ENCODE measurements around the gene BRINP3.

The BRINP3 gene

DNA sequence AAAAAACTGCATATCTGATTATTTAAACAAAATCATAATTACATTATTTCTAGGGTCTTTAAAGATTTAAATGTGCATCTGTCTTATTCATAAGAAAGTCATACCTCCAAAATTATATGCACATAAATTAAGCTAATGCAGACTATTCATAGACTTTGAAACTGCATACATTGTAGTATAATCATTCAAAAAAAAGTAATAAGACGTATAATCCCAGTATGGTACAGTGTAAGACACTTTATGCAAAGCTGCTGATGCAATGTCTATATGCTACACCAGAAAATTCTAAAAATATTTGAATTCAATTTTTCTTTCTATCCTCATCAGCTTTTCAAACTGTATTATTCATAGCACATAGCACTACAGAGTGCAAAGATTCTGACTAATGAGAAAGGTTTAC lies 22.0 kb downstream of the BRINP3 start:
- no peak overlapping the region for H2BK5ac ChIP-seq (ENCODE audit: low read depth, low read length, poor library complexity)
- no peak overlapping the region for H3K18ac ChIP-seq (ENCODE audit: low read length)
- H3K27ac ChIP-seq (ENCODE audit: low read depth, low read length): no peak overlapping the region
- no peaks in the 10 kb centered on the region for H3K4me1 ChIP-seq (ENCODE audit: control insufficient read depth in 1 of 2, insufficient read depth in 2 of 2, low read length in 2 of 2)
- no peak overlapping the region for H3K9ac ChIP-seq (ENCODE audit: low read length)
- no peak overlapping the region for H4K91ac ChIP-seq (ENCODE audit: low read depth, low read length)
- no peak overlapping the region for H3K14ac ChIP-seq (ENCODE audit: low read length)
- no peak overlapping the region for H3K4ac ChIP-seq (ENCODE audit: low read depth, low read length)
- H3K79me1 ChIP-seq (ENCODE audit: low read length): no peaks in the 10 kb centered on the region
- no peak overlapping the region for H3K4me2 ChIP-seq (ENCODE audit: low read length)
- H4K12ac ChIP-seq (ENCODE audit: low read depth, low read length): no peak overlapping the region
- WGBS (ENCODE audit: extremely low coverage, insufficient coverage, insufficient read length): no CpG with 5 or more reads among the region's 1 CpG
- no peak for DNase-seq
- no peak overlapping the region for H2AK5ac ChIP-seq (ENCODE audit: low read length)
- H2BK12ac ChIP-seq (ENCODE audit: low read length): no peak overlapping the region
- no peak overlapping the region for H4K8ac ChIP-seq (ENCODE audit: low read depth, low read length)
- no peak overlapping the region for H2AFZ ChIP-seq (ENCODE audit: insufficient read depth, low read length, poor library complexity)
- H2BK120ac ChIP-seq (ENCODE audit: insufficient read depth, low read length, poor library complexity): no peak overlapping the region
- H3K4me3 ChIP-seq (ENCODE audit: low read depth, low read length): no peak overlapping the region
- H3K9me3 ChIP-seq (ENCODE audit: insufficient read depth, low read depth, low read length): no peaks in the 10 kb centered on the region
- H3K23ac ChIP-seq (ENCODE audit: low read length): no peak overlapping the region
- H3K79me2 ChIP-seq (ENCODE audit: control insufficient read depth, insufficient read depth, low read length, poor library complexity): no peaks in the 10 kb centered on the region
- no peaks in the 10 kb centered on the region for H3K27me3 ChIP-seq (ENCODE audit: insufficient read depth, low read length)
- no peaks in the 10 kb centered on the region for H3K36me3 ChIP-seq (ENCODE audit: control insufficient read depth in 1 of 2, insufficient read depth in 2 of 2, low read length in 2 of 2)

DNA sequence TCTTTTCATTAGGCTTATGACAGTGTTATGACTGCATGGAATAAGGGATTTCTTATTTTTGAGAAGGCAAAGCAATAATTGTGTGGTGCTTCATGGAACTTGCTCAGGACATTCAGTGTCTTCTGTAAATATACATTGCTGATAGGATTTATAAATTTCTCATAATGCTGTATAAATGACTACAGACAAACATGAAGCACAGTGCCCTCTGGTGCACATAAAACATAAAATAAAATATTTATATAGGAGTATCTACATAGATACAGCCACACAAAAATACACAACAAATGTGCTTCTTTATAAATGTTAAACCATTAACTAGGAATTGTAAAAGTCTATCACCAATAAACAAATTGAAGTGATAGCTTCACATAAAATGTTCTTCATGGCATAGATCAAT lies 24.1 kb downstream of the BRINP3 start:
- Histone ChIP-seq H3K9me3 (ENCODE audit: insufficient read depth, low read depth, low read length) (no peaks in the 10 kb centered on the region), H3K14ac (ENCODE audit: low read length) (no peak overlapping the region), H2BK120ac (ENCODE audit: insufficient read depth, low read length, poor library complexity) (no peak overlapping the region), H3K4me3 (ENCODE audit: low read depth, low read length) (no peak overlapping the region), H4K12ac (ENCODE audit: low read depth, low read length) (no peak overlapping the region), H3K4me2 (ENCODE audit: low read length) (no peak overlapping the region), H3K27ac (ENCODE audit: low read depth, low read length) (no peak overlapping the region), H4K91ac (ENCODE audit: low read depth, low read length) (no peak overlapping the region), H3K79me1 (ENCODE audit: low read length) (no peaks in the 10 kb centered on the region), H3K36me3 (ENCODE audit: control insufficient read depth in 1 of 2, insufficient read depth in 2 of 2, low read length in 2 of 2) (no peaks in the 10 kb centered on the region), H3K9ac (ENCODE audit: low read length) (no peak overlapping the region), H2BK12ac (ENCODE audit: low read length) (no peak overlapping the region), H2BK5ac (ENCODE audit: low read depth, low read length, poor library complexity) (no peak overlapping the region), H3K18ac (ENCODE audit: low read length) (no peak overlapping the region), H3K23ac (ENCODE audit: low read length) (no peak overlapping the region), H3K4ac (ENCODE audit: low read depth, low read length) (no peak overlapping the region), H3K4me1 (ENCODE audit: control insufficient read depth in 1 of 2, insufficient read depth in 2 of 2, low read length in 2 of 2) (no peaks in the 10 kb centered on the region), H3K27me3 (ENCODE audit: insufficient read depth, low read length) (no peaks in the 10 kb centered on the region), H2AFZ (ENCODE audit: insufficient read depth, low read length, poor library complexity) (no peak overlapping the region), H2AK5ac (ENCODE audit: low read length) (no peak overlapping the region), H3K79me2 (ENCODE audit: control insufficient read depth, insufficient read depth, low read length, poor library complexity) (no peaks in the 10 kb centered on the region), H4K8ac (ENCODE audit: low read depth, low read length) (no peak overlapping the region)
- no peak for DNase-seq

DNA sequence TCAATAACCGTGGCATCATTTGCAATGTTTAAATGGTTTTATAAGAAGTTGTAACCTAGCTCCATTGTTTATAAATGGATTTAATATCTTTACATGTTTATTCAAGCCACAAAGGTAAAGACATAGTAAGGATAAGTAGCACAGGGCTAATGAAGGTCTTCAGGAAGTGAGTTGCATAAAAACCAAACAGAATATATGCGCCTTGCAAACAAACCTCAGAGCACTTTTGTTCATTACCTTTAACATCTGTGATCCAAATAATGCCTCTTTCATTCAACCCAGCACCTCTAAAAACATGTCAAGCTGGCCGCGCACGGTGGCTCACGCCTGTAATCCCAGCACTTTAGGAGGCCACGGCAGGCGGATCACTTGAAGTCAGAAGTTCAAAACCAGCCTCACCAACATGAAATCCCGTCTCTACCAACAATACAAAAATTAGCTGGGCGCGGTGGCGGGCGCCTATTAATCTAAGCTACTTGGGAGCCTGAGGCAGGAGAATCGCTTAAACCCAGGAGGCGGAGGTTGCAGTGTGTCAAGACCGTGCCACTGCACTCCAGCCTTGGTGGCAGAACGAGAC lies 25.3 kb downstream of the BRINP3 start:
- Histone ChIP-seq H3K9ac (ENCODE audit: low read length) (no peak overlapping the region), H4K91ac (ENCODE audit: low read depth, low read length) (no peak overlapping the region), H3K79me1 (ENCODE audit: low read length) (no peaks in the 10 kb centered on the region), H4K12ac (ENCODE audit: low read depth, low read length) (no peak overlapping the region), H2BK12ac (ENCODE audit: low read length) (no peak overlapping the region), H4K8ac (ENCODE audit: low read depth, low read length) (no peak overlapping the region), H2BK120ac (ENCODE audit: insufficient read depth, low read length, poor library complexity) (no peak overlapping the region), H3K23ac (ENCODE audit: low read length) (no peak overlapping the region), H3K4me1 (ENCODE audit: control insufficient read depth in 1 of 2, insufficient read depth in 2 of 2, low read length in 2 of 2) (no peaks in the 10 kb centered on the region), H2BK5ac (ENCODE audit: low read depth, low read length, poor library complexity) (no peak overlapping the region), H3K27ac (ENCODE audit: low read depth, low read length) (no peak overlapping the region), H3K9me3 (ENCODE audit: insufficient read depth, low read depth, low read length) (no peaks in the 10 kb centered on the region), H3K4ac (ENCODE audit: low read depth, low read length) (no peak overlapping the region), H3K14ac (ENCODE audit: low read length) (no peak overlapping the region), H3K36me3 (ENCODE audit: control insufficient read depth in 1 of 2, insufficient read depth in 2 of 2, low read length in 2 of 2) (no peaks in the 10 kb centered on the region), H2AK5ac (ENCODE audit: low read length) (no peak overlapping the region), H3K79me2 (ENCODE audit: control insufficient read depth, insufficient read depth, low read length, poor library complexity) (no peaks in the 10 kb centered on the region), H3K4me3 (ENCODE audit: low read depth, low read length) (no peak overlapping the region), H3K27me3 (ENCODE audit: insufficient read depth, low read length) (no peaks in the 10 kb centered on the region), H3K18ac (ENCODE audit: low read length) (no peak overlapping the region), H2AFZ (ENCODE audit: insufficient read depth, low read length, poor library complexity) (no peak overlapping the region), H3K4me2 (ENCODE audit: low read length) (no peak overlapping the region)
- no CpG with 5 or more reads among the region's 17 CpGs for WGBS (ENCODE audit: extremely low coverage, insufficient coverage, insufficient read length)
- DNase-seq: no peak

DNA sequence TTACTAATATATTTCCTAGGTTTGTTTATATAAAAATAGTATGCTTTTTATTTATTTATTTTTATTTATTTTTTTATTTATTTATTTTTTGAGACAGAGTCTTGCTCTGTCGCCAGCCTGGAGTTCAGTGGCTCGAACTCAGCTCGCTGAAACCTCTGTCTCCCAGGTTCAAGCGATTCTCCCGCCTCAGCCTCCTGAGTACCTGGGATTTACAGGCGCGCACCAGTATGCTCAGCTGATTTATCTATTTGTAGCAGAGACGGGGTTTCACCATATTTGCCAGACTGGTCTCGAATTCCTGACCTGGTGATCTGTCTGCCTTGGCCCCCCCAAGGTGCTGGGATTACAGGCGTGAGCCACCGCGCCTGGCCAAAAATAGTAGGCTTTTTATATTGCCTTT lies 33.2 kb downstream of the BRINP3 start:
- Histone ChIP-seq H3K27ac (ENCODE audit: low read depth, low read length) (no peak overlapping the region), H3K4ac (ENCODE audit: low read depth, low read length) (no peak overlapping the region), H3K79me2 (ENCODE audit: control insufficient read depth, insufficient read depth, low read length, poor library complexity) (no peaks in the 10 kb centered on the region), H3K9me3 (ENCODE audit: insufficient read depth, low read depth, low read length) (no peaks in the 10 kb centered on the region), H3K4me1 (ENCODE audit: control insufficient read depth in 1 of 2, insufficient read depth in 2 of 2, low read length in 2 of 2) (no peaks in the 10 kb centered on the region), H4K91ac (ENCODE audit: low read depth, low read length) (no peak overlapping the region), H2BK12ac (ENCODE audit: low read length) (no peak overlapping the region), H3K23ac (ENCODE audit: low read length) (no peak overlapping the region), H3K79me1 (ENCODE audit: low read length) (no peaks in the 10 kb centered on the region), H2BK120ac (ENCODE audit: insufficient read depth, low read length, poor library complexity) (no peak overlapping the region), H3K9ac (ENCODE audit: low read length) (no peak overlapping the region), H2AFZ (ENCODE audit: insufficient read depth, low read length, poor library complexity) (no peak overlapping the region), H3K4me2 (ENCODE audit: low read length) (no peak overlapping the region), H3K4me3 (ENCODE audit: low read depth, low read length) (no peak overlapping the region), H4K8ac (ENCODE audit: low read depth, low read length) (no peak overlapping the region), H3K27me3 (ENCODE audit: insufficient read depth, low read length) (no peaks in the 10 kb centered on the region), H3K36me3 (ENCODE audit: control insufficient read depth in 1 of 2, insufficient read depth in 2 of 2, low read length in 2 of 2) (no peaks in the 10 kb centered on the region), H3K18ac (ENCODE audit: low read length) (no peak overlapping the region), H2AK5ac (ENCODE audit: low read length) (no peak overlapping the region), H4K12ac (ENCODE audit: low read depth, low read length) (no peak overlapping the region), H3K14ac (ENCODE audit: low read length) (no peak overlapping the region), H2BK5ac (ENCODE audit: low read depth, low read length, poor library complexity) (no peak overlapping the region)
- no peak for DNase-seq
- no CpG with 5 or more reads among the region's 12 CpGs for WGBS (ENCODE audit: extremely low coverage, insufficient coverage, insufficient read length)

All from trophoblast cell (in vitro differentiated cells and primary cell).